GM18868 (cell line): ENCODE measurements around the gene SLC25A42.
"Not testable (repeated sequence)": the region's sequence is repeated elsewhere in the genome, so short reads cannot be mapped to it uniquely, and the experiment has no call there.

Source experiments
- ATAC-seq: cut with Tn5 transposase; IDR thresholded peaks from one replicate; pipeline ENCODE4 v1.9.1; 2021; ENCODE audit warnings: mild to moderate bottlenecking, moderate library complexity; ENCODE audit not compliant: unreplicated experiment

Gene SLC25A42

GRCh38 chr19:19133985-19134384 is 70.2 kb downstream of the SLC25A42 start:
- ATAC-seq = no peak

- ATAC-seq = no peak
Measured at GRCh38 chr19:19134687-19135158, 70.9 kb downstream of the SLC25A42 start.

GRCh38 chr19:19135713-19136112 is 71.9 kb downstream of the SLC25A42 start:
- not testable (repeated sequence) for ATAC-seq

- no peak for ATAC-seq
Measured at GRCh38 chr19:19137556-19138108, 73.8 kb downstream of the SLC25A42 start.

GRCh38 chr19:19138109-19138981 is 74.6 kb downstream of the SLC25A42 start, which contains the start of gene TMEM161A:
TMEM161A (minus strand) TSS chr19:19138478; CDS start chr19:19138428, 50 bp downstream.
- peak; percentile 98 for ATAC-seq

- no peak for ATAC-seq
Measured at GRCh38 chr19:19139876-19140229, 76.1 kb downstream of the SLC25A42 start.

- ATAC-seq = no peak
Measured at GRCh38 chr19:19140476-19140875, 76.7 kb downstream of the SLC25A42 start.

- no peak for ATAC-seq
Measured at GRCh38 chr19:19142347-19142746, 78.6 kb downstream of the SLC25A42 start.

- no peak for ATAC-seq
Measured at GRCh38 chr19:19145281-19145680, 81.5 kb downstream of the SLC25A42 start.

- peak; percentile 45 for ATAC-seq
Measured at GRCh38 chr19:19145684-19146608, 82.2 kb downstream of the SLC25A42 start.

- no peak for ATAC-seq
Measured at GRCh38 chr19:19146865-19147264, 83.1 kb downstream of the SLC25A42 start.

GRCh38 chr19:19147344-19147743 is 83.5 kb downstream of the SLC25A42 start:
- ATAC-seq = no peak

- not testable (repeated sequence) for ATAC-seq
Measured at GRCh38 chr19:19148504-19148903, 84.7 kb downstream of the SLC25A42 start.

GRCh38 chr19:19149435-19149834 is 85.6 kb downstream of the SLC25A42 start:
- ATAC-seq = no peak

- peak; percentile 64 for ATAC-seq
Measured at GRCh38 chr19:19151418-19151817, 87.6 kb downstream of the SLC25A42 start.

- no peak for ATAC-seq
Measured at GRCh38 chr19:19152668-19153384, 89.0 kb downstream of the SLC25A42 start.

GRCh38 chr19:19154768-19155494 is 91.1 kb downstream of the SLC25A42 start:
- ATAC-seq = no peak

- ATAC-seq = no peak
Measured at GRCh38 chr19:19155495-19156219, 91.9 kb downstream of the SLC25A42 start.

- ATAC-seq = no peak
Measured at GRCh38 chr19:19157808-19158207, 94.0 kb downstream of the SLC25A42 start.
